ENCODE measurements around the gene HUS1B.

HUS1B gene

DNA sequence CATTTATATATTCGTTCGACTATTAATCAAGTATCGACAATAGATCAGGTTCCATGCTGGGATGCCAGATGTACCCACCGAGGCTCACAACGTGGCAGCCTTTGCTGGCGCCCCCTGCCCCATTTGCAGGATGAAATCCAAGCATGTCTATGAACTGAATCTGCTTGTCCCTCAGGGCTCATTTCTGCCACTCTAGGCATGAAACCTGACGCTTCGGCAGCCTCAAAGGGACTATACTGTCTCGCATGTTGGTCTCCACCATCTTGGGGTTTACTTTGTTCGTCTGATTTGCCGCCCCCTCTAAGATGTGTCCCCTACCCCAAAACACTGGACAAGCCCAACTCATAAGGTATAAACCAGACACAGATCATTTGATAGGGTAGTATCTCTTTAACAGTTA is 36.7 kb downstream of the HUS1B start:
- no peak for DNase-seq

DNA sequence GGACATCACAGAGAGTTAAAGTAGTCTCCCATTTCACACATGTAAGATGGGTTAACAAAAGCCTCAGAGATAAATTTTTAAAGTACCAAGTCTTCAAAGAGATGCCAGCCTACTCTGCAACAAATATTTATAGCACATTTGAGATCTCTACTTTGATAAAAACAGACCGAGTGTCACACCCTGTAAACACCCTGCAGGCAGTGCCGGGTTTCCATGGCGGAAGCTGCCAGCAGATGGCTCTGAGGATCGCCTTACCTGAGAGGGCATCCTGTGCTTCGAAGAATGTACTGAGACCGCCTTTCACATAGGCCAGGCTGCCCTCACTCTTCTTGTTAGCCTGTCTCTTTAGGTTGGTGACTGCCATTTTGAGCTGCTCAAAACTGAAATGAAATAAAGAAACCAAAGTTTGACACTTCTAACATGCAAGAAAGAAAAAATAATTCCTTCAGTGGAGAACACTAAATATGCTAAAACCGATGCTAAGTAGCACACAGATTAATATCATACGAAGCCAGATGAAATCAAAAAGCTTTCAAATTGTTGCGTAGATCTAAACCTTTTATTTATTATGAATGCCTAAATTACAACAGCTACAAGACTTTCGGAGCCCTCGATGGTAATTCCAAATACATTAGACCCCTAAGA is 39.3 kb downstream of the HUS1B start:
- peak; percentile 17 for DNase-seq

DNA sequence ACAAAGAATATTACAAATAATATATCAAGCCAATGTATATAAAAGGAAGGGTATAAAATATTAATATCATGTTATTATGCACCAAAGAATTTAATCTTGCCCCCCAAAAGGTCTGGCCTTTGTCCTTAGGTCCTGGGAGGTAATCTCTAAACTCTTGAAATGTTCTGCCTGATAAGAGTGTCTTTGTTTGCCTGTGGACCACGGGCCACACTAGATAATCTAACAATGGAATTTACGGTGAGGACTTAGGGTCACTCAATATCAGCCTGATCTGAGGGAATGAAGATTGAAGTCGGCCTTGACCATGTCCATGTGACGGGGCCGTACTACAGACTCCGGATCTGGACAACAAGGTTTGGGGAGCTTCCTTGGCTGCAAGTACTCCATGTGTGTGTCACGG is 42.9 kb downstream of the HUS1B start:
- no peak for DNase-seq

DNA sequence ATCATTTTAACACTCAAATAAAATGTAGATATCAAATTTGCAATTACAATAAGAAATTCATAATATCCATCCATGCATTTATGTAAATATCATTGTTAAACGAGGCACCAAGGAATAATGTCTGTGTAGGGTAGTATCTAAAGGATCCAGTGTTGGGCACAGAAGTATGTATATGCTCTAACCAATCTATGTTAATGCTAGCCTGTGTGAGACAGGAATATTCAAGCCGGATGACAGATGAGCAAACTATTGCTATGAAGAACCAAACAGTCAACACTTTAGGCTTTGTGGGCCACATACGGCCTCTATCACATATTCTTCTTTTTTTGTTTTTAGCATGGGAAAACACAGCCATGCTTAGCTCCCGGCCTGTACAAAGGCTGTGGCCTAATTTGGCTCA is 45.0 kb downstream of the HUS1B start:
- DNase-seq = no peak

DNA sequence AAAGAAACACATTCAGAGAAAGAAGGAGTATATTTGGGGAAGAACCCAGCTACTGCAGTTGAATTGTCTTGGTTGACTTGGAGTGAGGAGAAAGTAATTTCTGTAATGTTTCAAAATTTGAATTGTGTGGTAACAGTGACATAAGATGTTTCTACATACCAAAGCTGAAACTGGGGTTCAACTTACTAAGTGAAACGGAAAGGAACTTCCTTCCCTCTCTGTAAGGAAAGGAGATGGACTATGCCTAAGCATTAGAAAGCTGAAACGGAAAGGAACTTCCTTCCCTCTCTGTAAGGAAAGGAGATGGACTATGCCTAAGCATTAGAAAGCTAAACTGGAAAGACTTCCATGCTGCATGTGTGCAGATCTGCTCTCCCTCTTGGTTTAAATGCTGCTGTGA is 46.0 kb downstream of the HUS1B start:
- no peak for DNase-seq

DNA sequence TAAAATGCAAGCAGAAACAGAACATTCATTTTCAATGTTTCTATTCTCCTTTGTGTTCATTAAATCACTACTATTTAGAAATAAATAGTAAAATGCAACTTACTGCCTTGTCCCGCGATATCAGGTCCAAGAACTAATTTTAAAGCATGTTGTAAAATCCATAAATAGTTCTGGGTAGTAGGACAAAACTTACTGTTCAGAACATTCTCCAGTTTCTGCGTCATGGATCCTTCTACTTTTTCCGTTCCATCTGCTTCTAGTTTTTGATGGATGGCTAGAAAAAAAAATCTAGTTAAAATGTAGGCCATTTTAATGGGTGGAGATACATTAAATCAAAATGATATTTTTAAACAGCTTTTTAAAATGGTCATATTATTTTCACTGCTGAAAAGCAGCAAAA is 47.0 kb downstream of the HUS1B start:
- DNase-seq = no peak

DNA sequence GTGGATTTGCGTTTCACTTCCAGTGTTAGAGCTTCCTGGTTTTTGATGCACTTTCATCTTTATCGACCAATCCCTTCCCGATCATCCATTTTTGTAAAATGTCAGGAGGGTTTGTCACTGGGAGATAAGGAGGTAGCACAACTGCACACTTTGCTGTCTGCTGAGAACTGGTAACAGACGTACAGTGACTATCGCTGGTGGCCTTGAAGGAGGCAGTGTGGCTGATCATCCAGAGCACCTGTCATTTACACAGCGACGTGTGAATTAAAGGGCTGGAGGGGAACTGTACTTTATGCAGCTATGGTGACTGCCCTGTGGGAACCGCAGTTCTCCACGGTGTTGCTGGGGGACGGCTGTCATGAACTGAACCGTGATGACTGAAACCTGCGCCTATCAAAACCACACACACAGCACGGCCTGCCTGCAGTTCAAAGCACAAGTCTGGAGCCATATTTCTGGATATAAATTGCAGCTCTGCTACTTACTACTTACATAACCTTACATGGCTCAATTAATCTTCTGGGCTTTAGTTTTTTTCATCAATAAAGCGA is 50.0 kb downstream of the HUS1B start:
- DNase-seq = no peak

Measured in SHP77 treated with DMSO at 0.1 percent for 48 hours (cell line).